Measurements from ENCODE around the gene CGNL1.

CGNL1 gene

GRCh38 chr15:57382969-57383368 lies 6.7 kb downstream of the CGNL1 start:
- FAIRE-seq (no peak), DNase-seq (ENCODE audit: insufficient read length, low spot score) (no peak)

GRCh38 chr15:57384024-57384423 lies 7.7 kb downstream of the CGNL1 start:
- FAIRE-seq: no peak
- no peak for DNase-seq (ENCODE audit: insufficient read length, low spot score)

GRCh38 chr15:57384816-57385215 lies 8.5 kb downstream of the CGNL1 start:
- no peak for FAIRE-seq
- no peak for DNase-seq (ENCODE audit: insufficient read length, low spot score)

GRCh38 chr15:57385923-57386390 lies 9.7 kb downstream of the CGNL1 start:
- FAIRE-seq (no peak), DNase-seq (ENCODE audit: insufficient read length, low spot score) (no peak)

GRCh38 chr15:57386976-57387375 lies 10.7 kb downstream of the CGNL1 start:
- FAIRE-seq (no peak), DNase-seq (ENCODE audit: insufficient read length, low spot score) (no peak)

GRCh38 chr15:57387564-57388076 lies 11.3 kb downstream of the CGNL1 start:
- DNase-seq (ENCODE audit: insufficient read length, low spot score) (no peak), FAIRE-seq (no peak)

GRCh38 chr15:57388464-57388863 lies 12.2 kb downstream of the CGNL1 start:
- FAIRE-seq (no peak), DNase-seq (ENCODE audit: insufficient read length, low spot score) (no peak)

- no peak for DNase-seq (ENCODE audit: insufficient read length, low spot score)
These were observed 13.7 kb downstream of the CGNL1 start for GRCh38 chr15:57389991-57390390.

GRCh38 chr15:57390583-57390982 lies 14.3 kb downstream of the CGNL1 start:
- no peak for FAIRE-seq
- no peak for DNase-seq (ENCODE audit: insufficient read length, low spot score)

More at GRCh38 chr15:57389991-57390390, 13.7 kb downstream of the CGNL1 start:
- no peak for FAIRE-seq

GRCh38 chr15:57391537-57391936 lies 15.2 kb downstream of the CGNL1 start:
- no peak for FAIRE-seq
- no peak for DNase-seq (ENCODE audit: insufficient read length, low spot score)

- DNase-seq (ENCODE audit: insufficient read length, low spot score) (no peak), FAIRE-seq (no peak)
These were observed 16.8 kb downstream of the CGNL1 start for GRCh38 chr15:57393061-57393460.

- DNase-seq (ENCODE audit: insufficient read length, low spot score): no peak
- FAIRE-seq: no peak
These were observed 19.0 kb downstream of the CGNL1 start for GRCh38 chr15:57395292-57395691.

GRCh38 chr15:57398336-57398735 lies 22.0 kb downstream of the CGNL1 start:
- FAIRE-seq (no peak), DNase-seq (ENCODE audit: insufficient read length, low spot score) (no peak)

GRCh38 chr15:57401546-57401945 lies 25.2 kb downstream of the CGNL1 start:
- FAIRE-seq (no peak), DNase-seq (ENCODE audit: insufficient read length, low spot score) (no peak)

GRCh38 chr15:57403017-57403416 lies 26.7 kb downstream of the CGNL1 start:
- DNase-seq (ENCODE audit: insufficient read length, low spot score) (no peak), FAIRE-seq (no peak)

- no peak for DNase-seq (ENCODE audit: insufficient read length, low spot score)
- FAIRE-seq: no peak
These were observed 27.4 kb downstream of the CGNL1 start for GRCh38 chr15:57403566-57404325.

GRCh38 chr15:57405133-57405532 lies 28.8 kb downstream of the CGNL1 start:
- FAIRE-seq: no peak
- no peak for DNase-seq (ENCODE audit: insufficient read length, low spot score)

GRCh38 chr15:57406062-57406772 lies 29.9 kb downstream of the CGNL1 start:
- FAIRE-seq: no peak
- no peak for DNase-seq (ENCODE audit: insufficient read length, low spot score)

GRCh38 chr15:57410373-57410772 lies 34.1 kb downstream of the CGNL1 start:
- FAIRE-seq (no peak), DNase-seq (ENCODE audit: insufficient read length, low spot score) (no peak)

GRCh38 chr15:57411945-57412768 lies 35.9 kb downstream of the CGNL1 start:
- no peak for DNase-seq (ENCODE audit: insufficient read length, low spot score)
- no peak for FAIRE-seq

- FAIRE-seq: no peak
These were observed 39.3 kb downstream of the CGNL1 start for GRCh38 chr15:57415602-57416001.

More at GRCh38 chr15:57415602-57416001, 39.3 kb downstream of the CGNL1 start:
- DNase-seq (ENCODE audit: insufficient read length, low spot score): no peak
